Uterus (tissue), 4 donors: ENCODE data around the gene RPIA. TPM values are rescaled to one million over a fixed set of nuclear protein-coding genes. Genes with fewer than 3 reads are reported as not detected.
"Not testable (repeated sequence)": the region's sequence is repeated elsewhere in the genome, so short reads cannot be mapped to it uniquely, and the experiment has no call there.

Experiments used
- DNase-seq, 2 donors: peaks; one replicate each; pipeline ENCODE4 v3.0.0-alpha.2; 2019 to 2020
- H3K27ac ChIP-seq, 2 donors: fragments of 200-600 bp; sonication (generic); 1 replicate in 1 of 2; 2 replicates in 1 of 2; pipeline ENCODE4 v1.5.1; 2016 to 2018
- H3K27me3 ChIP-seq, 2 donors: fragments of 200-600 bp; sonication (generic); one replicate each; pipeline ENCODE4 v1.5.1; 2018 to 2019; ENCODE audit warnings: control low read depth in 1 of 2
- H3K36me3 ChIP-seq, 2 donors: fragments of 200-600 bp; sonication (generic); one replicate each; pipeline ENCODE4 v1.5.1; 2019; ENCODE audit warnings: control low read depth in 1 of 2
- H3K4me1 ChIP-seq, 2 donors: fragments of 200-600 bp; sonication (generic); one replicate each; pipeline ENCODE4 v1.5.1; 2018 to 2019; ENCODE audit warnings: control low read depth in 1 of 2
- H3K4me3 ChIP-seq, 2 donors: fragments of 200-600 bp; sonication (generic); 1 replicate in 1 of 2; 2 replicates in 1 of 2; pipeline ENCODE4 v1.5.1; 2018 to 2019; ENCODE audit warnings: mild to moderate bottlenecking in 1 of 2
- H3K9me3 ChIP-seq, 2 donors: fragments of 200-600 bp; sonication (generic); one replicate each; pipeline ENCODE4 v1.5.1; 2019; ENCODE audit warnings: control low read depth in 1 of 2
- CTCF ChIP-seq, 4 experiments: fragments of 200-600 bp in 2 of 4; fragments of 450-650 bp in 2 of 4; sonication (generic) in 2 of 4; IDR thresholded peaks; one replicate each; pipeline ENCODE4 v1.5.1; 2016 to 2019; ENCODE audit warnings: antibody characterized with exemption in 4 of 4, mild to moderate bottlenecking in 2 of 4, moderate library complexity in 1 of 4
- POLR2A ChIP-seq, 2 donors: fragments of 450-650 bp; IDR thresholded peaks; one replicate each; pipeline ENCODE4 v1.6.1; 2016; ENCODE audit warnings: antibody characterized with exemption in 2 of 2, mild to moderate bottlenecking in 1 of 2, moderate library complexity in 1 of 2
- intact Hi-C: fragments of 100-400 bp; cut with DNase I; formaldehyde crosslinking; loops from one replicate; pipeline ENCODE4 v1.15.1; 2023; ENCODE audit warnings: low total_unique reads
- total RNA-seq, 4 donors: library from RNA; depleted of rRNA in 3 of 4; stranded (reverse); fragments of >200 nt in 3 of 4; gene quantifications; one replicate each; pipeline versions ENCODE4 v1.1.0 to v1.2.4, GENCODE V29; 2014 to 2023
- donor health status: DM: yes; HTN: yes; CAD: no.

Gene RPIA
- total RNA-seq, 4 donors from 2014 or later, result 0.29 to 19.4 (median 8.8) TPM

- no peaks in the 10 kb centered on the region for H3K9me3 ChIP-seq
- H3K4me1 ChIP-seq, result peaks cover 0 to 7% of the 10 kb centered on the region in 2 donors
- H3K36me3 ChIP-seq, result no peaks in the 10 kb centered on the region
- intact Hi-C loops, result no loop called here
- no peak overlapping the region for H3K27ac ChIP-seq
- H3K4me3 ChIP-seq, result no peak overlapping the region
- H3K27me3 ChIP-seq, result no peaks in the 10 kb centered on the region
- DNase-seq, result no peak
- TF ChIP-seq POLR2A (IDR thresholded peaks at IDR 0.05), result no peak
- no peak for TF ChIP-seq CTCF (IDR thresholded peaks at IDR 0.05)
Measured at GRCh38 chr2:88770016-88770415, 78.5 kb downstream of the RPIA start.

GRCh38 chr2:88773233-88774028 lies 82.0 kb downstream of the RPIA start:
- H3K27ac ChIP-seq, H3K27me3 ChIP-seq, H3K4me3 ChIP-seq, H3K36me3 ChIP-seq, DNase-seq, H3K9me3 ChIP-seq, intact Hi-C loops, H3K4me1 ChIP-seq: not testable (repeated sequence)

GRCh38 chr2:88789213-88789612 lies 97.7 kb downstream of the RPIA start:
- H3K9me3 ChIP-seq, H3K4me3 ChIP-seq, H3K36me3 ChIP-seq, H3K4me1 ChIP-seq, H3K27ac ChIP-seq, H3K27me3 ChIP-seq, DNase-seq, intact Hi-C loops: not testable (repeated sequence)

- H3K4me1 ChIP-seq, H3K27me3 ChIP-seq, H3K36me3 ChIP-seq, H3K27ac ChIP-seq, H3K4me3 ChIP-seq, DNase-seq, H3K9me3 ChIP-seq, intact Hi-C loops: not testable (repeated sequence)
Measured at GRCh38 chr2:88795932-88796331, 104.5 kb downstream of the RPIA start.

- H3K36me3 ChIP-seq, H3K27ac ChIP-seq, intact Hi-C loops, H3K27me3 ChIP-seq, H3K4me3 ChIP-seq, H3K4me1 ChIP-seq, DNase-seq, H3K9me3 ChIP-seq: not testable (repeated sequence)
Measured at GRCh38 chr2:88796523-88796922, 105.0 kb downstream of the RPIA start.

- H3K4me3 ChIP-seq, H3K36me3 ChIP-seq, H3K4me1 ChIP-seq, H3K27me3 ChIP-seq, DNase-seq, H3K9me3 ChIP-seq, intact Hi-C loops, H3K27ac ChIP-seq: not testable (repeated sequence)
Measured at GRCh38 chr2:88797164-88797563, 105.7 kb downstream of the RPIA start.

Other genes starting within 250 kb of the RPIA start
- under 1 TPM in 1 of 4 donors, not detected in 3; 0.14 TPM for gene FOXI3, start 239.0 kb upstream of the RPIA start, total RNA-seq
- 10 to 100 TPM in 3 of 4 donors, 1 to 10 TPM in 1; 6.4 to 52.7 (median 19.9) TPM for gene EIF2AK3, start 64.2 kb upstream of the RPIA start, total RNA-seq